GM12801 (cell line): ENCODE measurements around the gene FURIN.

Source experiments
- TF ChIP-seq, protein P1 (sequence below): IDR thresholded peaks from one replicate; pipeline ENCODE4 v1.5.1; 2011; ENCODE audit warnings: control low read depth; ENCODE audit not compliant: insufficient read length; ENCODE audit errors: extremely low read depth

FURIN gene

GRCh38 chr15:90916461-90916860, 48.1 kb downstream of the FURIN start:
- TF ChIP-seq, protein P1, sequence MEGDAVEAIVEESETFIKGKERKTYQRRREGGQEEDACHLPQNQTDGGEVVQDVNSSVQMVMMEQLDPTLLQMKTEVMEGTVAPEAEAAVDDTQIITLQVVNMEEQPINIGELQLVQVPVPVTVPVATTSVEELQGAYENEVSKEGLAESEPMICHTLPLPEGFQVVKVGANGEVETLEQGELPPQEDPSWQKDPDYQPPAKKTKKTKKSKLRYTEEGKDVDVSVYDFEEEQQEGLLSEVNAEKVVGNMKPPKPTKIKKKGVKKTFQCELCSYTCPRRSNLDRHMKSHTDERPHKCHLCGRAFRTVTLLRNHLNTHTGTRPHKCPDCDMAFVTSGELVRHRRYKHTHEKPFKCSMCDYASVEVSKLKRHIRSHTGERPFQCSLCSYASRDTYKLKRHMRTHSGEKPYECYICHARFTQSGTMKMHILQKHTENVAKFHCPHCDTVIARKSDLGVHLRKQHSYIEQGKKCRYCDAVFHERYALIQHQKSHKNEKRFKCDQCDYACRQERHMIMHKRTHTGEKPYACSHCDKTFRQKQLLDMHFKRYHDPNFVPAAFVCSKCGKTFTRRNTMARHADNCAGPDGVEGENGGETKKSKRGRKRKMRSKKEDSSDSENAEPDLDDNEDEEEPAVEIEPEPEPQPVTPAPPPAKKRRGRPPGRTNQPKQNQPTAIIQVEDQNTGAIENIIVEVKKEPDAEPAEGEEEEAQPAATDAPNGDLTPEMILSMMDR, result no peak

- TF ChIP-seq, protein P1, result no peak
Measured at GRCh38 chr15:90917569-90917968, 49.2 kb downstream of the FURIN start.

DNA sequence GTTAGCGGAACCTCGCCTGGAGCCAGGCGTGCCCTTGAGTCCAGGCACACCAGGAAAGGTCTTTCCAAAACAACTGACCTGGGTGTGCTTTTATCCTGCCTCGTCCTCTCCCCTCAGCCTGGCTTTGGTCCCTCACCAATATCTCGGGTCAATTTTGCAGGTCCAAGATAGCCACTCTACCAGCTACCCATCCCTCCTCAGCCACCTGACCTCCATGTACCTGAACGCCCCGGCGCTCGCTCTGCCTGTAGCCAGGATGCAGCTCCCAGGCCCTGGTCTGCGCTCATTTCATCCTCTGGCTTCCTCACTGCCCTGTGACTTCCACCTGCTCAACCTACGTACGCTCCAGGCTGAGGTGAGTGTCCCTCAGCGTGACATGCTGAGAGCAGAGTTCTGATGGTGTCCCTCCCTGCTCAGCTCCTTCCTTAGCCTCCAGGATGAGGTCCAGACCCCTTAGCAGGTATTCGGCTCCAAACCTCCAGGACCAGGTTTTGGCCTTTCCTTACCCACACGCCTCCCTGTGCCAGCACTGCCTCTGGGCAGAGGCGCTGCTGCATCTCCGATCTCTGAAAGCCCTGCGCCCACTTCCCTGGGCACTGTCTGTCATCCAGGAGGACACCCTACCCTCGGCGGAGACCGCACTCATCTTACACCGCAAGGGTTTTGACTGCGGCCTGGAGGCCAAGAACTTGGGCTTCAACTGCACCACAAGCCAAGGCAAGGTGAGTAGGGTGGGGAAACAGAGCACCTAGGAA, 49.8 kb downstream of the FURIN start:
- TF ChIP-seq, protein P1, result no peak

DNA sequence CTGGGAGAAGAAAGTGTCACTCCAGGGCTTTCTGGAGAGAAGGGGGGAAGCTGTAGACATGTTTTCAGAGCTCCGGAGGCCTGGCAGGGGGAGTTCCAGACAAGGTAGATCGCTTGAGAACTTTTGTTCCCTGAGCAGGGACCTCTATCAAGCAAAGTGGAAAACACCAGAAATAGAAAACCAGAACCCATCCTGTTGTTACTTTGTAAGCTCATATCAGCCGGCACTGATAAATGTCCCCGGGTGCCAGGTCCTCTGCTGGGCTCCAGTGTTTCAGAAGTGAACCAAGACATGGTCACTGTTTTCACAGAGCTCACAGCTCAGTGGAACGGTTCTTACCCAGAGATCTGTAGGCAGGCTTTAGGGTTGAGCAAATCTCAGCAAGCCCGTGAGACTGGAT, 50.4 kb downstream of the FURIN start:
- TF ChIP-seq, protein P1, result no peak

- TF ChIP-seq, protein P1, result no peak
Measured at GRCh38 chr15:90921887-90922286, 53.5 kb downstream of the FURIN start.

- TF ChIP-seq, protein P1, result no peak
Measured at GRCh38 chr15:90924375-90924774, 56.0 kb downstream of the FURIN start.

GRCh38 chr15:90929246-90930019, 61.0 kb downstream of the FURIN start:
- TF ChIP-seq, protein P1, result no peak
